Amniotic epithelial cell (primary cell): ENCODE results near the gene SULT1A1.
"Not testable (repeated sequence)": the region's sequence is repeated elsewhere in the genome, so short reads cannot be mapped to it uniquely, and the experiment has no call there.

Experiments
- DNase-seq: peaks from one replicate; pipeline ENCODE4 v3.0.0-alpha.2; 2010; ENCODE audit warnings: low read depth

Gene SULT1A1

DNA sequence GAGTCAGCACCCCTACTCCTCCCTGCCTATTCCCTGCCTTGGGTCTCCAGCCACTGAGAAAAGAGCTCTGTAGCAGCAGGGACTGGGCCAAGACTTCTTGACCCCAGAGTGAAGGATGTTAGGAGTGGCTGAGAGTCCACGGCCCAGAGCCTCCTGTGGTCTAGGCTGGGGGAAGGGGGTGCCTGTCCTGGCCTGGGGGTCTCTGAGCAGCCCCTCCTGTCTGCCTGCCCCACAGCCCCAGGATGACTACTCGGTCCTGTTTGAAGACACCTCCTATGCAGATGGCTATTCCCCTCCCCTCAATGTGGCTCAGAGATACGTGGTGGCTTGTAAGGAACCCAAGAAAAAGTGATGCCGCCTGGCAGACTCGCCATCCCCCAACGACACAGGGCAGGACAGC lies 18.5 kb downstream of the SULT1A1 start:
- no peak for DNase-seq

DNA sequence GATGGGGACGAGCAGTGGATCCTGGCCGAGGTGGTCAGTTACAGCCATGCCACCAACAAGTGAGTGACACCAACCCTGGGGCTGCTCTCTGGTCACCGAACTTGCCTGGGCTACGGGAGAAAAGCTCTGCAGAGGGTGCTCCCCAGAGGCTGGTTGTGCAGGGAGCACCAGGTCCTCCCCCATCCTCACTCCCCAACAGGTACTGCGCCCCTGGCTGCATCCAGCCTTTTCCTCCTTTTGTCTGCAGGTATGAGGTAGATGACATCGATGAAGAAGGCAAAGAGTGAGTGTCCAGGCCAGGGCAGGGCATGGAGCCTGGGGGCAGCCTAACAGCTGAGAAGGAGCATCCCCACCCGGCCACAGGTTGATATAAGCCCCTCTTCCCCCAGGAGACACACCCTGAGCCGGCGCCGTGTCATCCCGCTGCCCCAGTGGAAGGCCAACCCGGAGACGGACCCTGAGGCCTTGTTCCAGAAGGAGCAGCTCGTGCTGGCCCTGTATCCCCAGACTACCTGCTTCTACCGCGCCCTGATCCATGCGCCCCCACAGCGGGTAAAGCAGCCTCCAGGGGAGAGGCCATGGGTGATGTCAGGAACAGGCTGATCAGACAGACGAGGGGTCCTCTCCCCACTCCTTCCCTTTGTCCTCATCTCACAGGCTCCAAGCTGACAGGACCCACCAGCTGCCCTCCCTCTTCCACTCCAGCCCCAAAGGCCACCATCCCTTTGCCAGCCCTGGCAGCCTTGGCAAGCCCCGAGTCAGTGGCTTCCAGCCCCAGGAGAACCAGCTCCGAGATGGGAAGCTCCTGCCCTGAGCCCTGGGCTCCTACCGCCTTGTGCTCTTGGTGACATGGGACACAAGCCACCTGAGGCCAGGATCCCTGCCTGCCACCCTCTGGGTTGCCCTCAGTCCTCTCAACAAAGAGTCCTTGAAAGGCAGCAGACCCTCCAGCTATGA lies 19.2 kb downstream of the SULT1A1 start:
- DNase-seq, result no peak

DNA sequence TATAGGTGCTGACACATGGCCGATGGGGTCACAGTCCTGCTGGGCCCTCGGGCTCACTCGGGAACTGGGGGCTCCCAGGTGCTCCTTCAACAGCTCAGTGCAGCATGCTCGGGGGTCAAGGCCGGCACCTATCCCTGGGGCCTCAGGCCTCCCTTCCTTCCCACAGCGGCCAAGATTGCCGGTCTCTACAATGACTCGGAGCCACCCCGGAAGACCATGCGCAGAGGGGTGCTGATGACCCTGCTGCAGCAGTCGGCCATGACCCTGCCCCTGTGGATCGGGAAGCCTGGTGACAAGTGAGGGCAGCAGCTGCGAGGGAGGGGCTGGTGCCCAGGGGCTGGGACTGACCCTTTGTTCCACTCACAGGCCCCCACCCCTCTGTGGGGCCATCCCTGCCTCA lies 19.9 kb downstream of the SULT1A1 start:
- DNase-seq, result no peak

DNA sequence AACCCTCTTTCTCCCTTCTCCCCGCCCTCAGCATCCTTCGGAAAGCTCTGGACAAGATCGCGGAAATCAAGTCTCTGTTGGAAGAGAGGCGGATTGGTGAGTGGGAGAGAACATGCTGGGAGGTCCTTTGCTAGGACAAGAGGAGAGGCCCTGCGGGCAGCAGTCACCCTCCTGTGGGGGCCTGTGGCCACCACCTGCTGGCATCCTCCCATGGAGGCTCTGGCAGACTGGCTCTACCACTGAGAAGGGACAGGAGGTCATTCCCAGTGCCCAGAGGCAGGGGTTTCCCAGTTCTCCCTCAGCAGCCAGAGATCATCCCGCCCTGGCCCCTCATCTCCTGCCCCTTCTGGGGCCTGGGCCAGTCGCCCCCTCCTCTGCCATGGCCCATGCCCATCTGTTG lies 20.8 kb downstream of the SULT1A1 start:
- no peak for DNase-seq

DNA sequence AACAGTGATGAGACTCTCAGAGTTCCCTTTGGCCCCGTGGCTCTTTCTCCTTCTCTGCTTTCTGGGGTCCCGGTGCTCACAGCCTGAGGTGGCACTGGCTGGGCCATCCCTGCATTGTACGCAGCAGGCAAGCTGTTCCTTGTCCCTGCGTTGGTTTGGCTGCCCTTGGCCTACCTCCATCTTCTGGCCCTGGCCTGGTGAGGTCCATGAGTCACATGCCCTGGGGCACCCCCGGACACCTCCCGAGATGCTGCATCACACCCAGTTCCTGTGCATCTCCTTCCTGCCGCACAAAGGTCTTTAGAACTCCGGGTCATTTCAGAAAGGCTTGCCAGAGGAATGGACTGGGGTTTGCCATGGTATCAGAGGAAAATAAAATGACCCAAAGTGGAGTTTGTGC lies 22.5 kb downstream of the SULT1A1 start:
- DNase-seq, result no peak

DNA sequence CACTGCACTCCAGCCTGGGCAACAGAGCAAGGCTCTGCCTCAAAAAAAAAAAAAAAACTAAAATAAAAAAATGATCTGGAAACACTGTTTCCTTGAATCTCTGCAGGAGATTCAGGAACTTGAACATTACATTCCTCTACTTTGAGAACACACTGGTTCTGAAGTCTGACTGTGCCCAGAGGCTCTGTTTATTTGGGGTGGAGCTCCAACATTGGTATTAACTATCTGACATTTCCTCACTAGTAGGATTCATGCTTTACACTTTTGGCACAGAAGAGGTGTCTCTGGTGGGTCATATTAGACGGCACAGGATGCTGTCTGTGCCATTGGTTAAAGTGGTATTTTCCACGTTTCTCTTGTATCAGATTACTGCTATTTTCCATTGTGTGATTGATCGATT lies 23.4 kb downstream of the SULT1A1 start:
- no peak for DNase-seq

DNA sequence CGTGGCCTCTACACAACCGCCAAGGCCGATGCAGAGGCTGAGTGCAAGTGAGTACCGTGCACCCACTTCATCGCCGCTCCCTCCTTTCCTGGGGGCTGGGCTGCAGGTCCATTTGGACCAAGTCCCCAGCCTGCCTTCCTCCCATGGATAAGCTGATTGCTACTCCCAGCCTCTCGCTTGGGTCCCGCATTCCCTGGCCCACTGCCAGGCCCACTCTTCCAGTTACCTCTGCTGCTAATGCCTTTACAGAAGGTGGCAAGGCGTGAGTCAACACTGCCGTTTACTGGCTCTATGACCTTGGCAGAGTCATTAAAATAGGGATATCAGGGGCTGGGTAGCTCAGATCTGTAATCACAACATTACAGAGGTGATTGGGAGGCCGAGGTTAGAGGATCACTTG lies 24.2 kb downstream of the SULT1A1 start:
- no peak for DNase-seq

DNA sequence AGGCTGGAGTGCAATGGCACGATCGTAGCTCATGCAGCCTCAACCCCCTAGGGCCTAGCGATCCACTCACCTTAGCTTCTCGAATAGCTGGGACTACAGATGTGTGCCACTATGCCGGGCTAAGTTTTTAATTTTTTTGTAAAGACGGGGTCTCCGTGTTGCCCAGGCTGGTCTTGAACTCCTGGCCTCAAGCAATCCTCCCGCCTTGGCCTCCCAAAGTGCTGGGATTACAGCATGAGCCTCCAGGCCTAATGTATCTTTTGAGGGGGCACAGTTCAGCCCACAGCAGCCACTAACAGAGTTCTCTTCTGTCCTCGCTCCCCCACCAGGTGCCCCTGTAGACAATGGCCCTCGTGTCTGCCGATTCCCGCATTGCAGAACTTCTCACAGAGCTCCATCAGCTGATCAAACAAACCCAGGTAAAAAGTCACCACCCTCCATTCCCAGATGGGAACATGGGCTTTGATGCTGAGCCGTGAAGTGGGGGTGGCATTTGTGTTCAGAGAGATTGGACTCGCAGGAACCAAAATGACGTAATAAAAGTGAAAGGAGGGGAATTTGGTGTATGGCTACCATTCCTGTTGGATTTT lies 29.0 kb downstream of the SULT1A1 start:
- no peak for DNase-seq

DNA sequence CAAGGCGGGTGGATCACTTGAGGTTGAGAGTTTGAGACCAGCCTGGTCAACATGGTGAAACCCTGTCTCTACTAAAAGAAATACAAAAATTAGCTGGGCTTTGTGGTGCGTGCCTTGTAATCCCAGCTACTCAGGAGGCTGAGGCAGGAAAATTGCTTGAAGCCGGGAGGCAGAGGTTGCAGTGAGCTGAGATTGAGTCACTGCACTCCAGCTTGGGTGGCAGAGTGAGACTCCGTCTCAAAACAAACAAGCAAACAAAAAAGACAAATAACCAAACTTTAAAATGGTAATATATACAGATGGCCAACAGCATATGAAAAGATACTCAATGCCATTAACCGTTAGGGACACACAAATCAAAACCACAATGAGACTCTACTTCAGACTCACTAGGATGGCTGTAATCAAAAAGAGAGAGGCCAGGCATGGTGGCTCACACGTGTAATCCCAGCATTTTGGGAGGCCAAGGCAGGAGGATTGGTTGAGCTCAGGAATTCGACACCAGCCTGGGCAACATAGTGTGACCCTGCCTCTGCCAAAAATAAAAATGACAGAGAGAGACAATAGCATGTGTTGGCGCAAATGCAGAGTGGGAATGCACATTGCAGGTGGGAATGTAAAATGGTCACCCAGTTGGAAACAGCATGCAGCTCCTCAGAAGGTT lies 34.3 kb downstream of the SULT1A1 start:
- DNase-seq, result no peak

DNA sequence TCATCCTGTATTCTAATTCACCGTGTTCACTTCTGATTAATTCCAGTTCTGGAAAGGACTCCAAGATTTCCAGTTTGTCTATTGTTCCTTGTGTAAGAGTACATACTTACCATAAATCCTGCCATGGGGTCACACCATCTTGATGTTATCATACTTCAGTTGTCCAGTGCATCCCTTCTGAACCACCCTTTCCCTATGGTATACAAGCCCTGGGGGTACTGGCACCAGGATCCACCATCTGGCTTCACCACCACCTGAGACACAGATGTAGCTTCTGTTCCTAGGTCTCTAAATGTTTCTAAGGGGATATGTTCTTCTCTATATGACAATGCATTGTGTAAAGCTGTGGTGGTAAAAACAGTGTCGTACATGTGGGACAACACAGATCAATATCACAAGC lies 34.9 kb downstream of the SULT1A1 start:
- DNase-seq, result no peak

DNA sequence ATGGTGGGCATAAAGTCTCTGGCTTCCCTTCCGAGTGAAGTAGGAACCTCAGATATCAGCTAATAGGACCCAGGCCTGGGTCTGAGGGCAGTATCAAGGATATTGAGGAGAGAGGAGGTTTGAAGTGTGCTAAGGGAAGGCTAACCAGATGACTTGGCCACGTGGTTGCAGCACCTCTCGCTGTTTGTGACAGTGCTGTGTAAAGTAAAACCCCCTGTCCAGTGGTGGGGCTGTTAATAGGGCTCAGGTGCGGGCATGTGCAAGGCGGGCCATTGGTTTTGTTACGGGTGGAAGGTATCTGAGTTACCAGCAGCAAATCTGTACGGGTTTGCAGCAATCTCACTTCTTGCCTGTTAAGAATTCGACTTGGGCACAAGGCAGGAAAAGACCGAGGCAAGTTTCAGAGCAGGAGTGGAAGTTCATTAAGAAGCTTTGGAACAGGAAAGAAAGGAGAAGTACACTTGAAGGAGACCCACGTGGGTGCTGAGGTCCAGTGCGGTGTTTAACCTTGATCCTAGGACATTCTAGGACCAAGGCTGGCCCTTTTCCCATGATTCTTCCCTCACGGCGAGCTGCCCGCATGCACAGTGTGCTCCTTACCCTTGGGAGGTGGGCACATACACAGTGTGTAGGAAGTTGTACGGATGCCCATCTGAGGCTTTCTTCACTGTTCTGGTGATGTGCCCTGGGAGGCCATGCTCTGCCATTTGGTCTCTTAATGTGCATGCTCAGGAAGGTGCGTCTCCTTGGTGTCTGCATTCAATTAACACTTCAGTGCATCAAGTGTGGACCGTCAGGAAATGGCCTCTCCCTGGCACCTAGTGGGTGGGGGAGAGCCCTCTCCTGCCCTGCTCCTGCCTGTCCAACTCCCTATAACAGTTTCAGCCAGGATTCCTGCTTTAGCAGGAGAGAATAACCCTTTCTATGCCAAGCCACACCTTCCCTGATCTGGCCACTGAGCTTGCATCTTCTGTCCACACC lies 35.8 kb downstream of the SULT1A1 start:
- no peak for DNase-seq

DNA sequence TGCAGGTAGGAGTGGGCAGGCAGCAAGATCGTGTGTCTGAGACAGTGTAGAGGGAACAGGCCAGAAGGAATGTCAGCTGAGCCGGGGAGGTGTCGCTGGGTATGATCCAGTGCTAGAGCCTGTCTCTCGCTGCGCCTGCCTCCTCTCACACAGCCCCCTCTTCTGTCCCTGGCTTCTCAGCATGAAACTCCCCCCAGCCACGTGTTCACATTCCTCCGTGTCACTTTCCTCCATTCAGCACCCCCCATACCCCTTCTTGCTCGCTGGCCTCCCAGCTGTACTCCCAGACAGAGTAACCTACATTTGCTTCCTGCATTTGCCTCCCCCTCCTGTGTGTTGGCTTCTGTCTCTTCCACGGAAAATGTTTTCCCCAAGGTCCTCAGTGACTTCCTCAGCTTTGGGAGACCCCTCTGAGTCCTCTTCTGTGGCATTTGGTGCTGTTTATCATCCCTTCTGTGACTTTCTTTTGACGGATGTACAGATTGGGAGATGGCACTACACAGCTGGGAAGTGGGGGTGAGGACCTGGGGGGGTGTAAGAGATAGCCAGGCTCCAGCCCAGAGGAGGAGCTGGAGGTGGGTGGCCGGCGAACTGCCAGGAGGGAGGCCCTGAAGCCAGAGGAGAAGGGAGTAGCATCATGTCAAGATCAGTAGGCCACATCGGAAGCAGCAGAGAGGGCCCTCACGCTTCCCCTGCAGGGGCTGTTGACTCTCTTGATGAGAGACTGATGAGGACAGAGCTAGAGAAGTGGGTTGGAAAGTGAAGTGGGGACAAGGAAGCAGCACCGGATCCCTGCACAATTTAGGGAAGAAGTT lies 36.9 kb downstream of the SULT1A1 start:
- peak; percentile 24 for DNase-seq

DNA sequence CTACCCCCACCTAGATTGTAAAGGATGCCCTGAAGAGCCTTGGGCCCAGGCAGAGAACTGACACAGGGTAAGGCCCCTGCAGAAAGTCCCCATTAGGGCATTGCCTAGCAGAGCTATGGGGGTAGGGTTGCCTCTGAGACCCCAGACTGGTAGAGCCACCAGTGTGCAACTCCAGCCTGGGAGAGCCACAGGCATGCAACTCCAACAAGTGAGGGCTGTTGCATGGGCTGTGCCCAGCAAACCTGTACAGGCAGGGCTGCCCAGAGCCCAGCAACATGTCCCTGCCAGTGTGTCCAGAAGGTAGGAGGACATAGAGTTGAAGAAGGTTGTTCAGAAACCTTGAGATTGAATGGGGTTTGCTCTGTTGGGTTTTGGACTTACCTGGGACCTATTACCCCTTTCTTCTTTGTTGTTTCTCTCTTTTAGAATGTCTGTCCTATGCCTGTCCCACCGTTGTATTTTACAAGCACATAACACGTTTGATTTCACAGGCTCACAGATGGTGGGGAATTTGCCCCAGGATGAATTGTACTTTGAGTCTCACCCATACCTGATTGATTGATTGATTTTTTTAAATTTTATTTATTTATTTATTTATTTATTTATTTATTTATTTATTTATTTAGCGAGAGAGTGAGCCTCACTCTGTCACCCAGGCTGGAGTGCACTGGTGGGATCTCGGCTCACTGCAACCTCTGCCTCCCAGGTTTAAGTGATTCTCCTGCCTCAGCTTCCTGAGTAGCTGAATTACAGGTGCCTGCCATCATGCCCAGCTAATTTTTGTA lies 39.7 kb downstream of the SULT1A1 start:
- no peak for DNase-seq

DNA sequence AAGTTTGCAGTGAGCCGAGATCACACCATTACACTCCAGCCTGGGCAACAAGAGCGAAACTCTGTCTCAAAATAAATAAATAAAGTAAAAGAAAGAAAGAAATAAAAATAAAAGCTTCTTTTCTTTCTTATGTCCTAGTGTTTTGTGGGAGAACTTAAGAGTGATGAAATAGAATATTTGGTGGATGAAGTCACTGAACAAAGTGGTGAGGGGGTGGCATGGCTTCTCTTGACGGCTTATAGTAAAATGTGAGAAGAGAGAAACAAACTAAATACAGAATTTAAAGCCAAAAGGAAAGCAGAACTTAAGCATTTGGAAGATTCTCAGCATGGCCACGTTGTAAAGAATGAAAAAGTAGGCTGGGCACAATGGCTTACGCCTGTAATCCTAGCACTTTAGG lies 40.8 kb downstream of the SULT1A1 start:
- peak; percentile 82 for DNase-seq

DNA sequence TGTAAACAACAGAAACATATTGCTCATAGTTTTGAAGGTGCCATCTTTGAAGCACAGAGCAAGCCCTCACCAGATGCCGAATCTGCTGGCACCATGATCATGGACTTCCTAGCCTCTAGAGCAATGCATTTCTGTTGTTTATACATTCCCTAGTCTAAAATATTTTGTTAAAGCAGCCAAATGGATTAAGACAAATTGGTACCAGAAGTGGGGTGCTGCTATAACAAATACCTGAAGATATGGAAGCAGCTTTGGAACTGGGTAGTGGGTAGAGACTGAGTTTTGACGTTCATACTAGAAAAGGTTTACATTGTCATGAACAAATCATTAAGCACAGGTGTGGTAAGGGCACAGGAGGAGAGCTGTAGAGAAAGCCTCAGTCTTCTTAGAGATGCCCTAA lies 42.6 kb downstream of the SULT1A1 start:
- no peak for DNase-seq

DNA sequence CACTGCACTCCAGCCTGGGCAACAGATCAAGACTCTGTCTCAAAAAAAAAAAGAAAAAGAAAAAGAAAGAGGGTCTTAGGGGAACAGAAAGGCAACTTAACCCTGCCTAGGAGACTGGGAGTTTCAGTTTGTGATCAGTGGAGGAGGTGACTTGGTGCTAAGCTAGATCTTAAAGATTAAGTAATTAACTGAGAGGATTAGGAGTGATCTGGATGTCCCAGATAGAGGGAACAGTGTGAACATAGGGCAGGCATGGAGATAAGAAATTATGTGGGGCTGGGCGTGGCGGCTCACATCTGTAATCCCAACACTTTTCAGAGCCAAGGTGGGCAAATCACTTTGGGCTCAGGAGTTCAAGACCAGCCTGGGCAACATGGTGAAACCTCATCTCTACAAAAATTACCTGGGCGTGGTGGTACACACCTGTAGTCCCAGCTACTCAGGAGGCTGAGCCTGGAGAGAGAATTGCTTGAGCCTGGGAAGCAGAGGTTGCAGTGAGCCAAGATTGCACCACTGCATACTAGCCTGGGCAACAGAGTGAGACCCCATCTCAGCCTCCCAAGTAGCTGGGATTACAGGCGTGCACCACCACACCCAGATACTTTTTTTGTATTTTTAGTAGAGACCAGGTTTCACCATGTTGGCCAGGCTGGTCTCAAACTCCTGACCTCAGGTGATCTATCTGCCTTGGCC lies 43.5 kb downstream of the SULT1A1 start:
- DNase-seq, result not testable (repeated sequence)

DNA sequence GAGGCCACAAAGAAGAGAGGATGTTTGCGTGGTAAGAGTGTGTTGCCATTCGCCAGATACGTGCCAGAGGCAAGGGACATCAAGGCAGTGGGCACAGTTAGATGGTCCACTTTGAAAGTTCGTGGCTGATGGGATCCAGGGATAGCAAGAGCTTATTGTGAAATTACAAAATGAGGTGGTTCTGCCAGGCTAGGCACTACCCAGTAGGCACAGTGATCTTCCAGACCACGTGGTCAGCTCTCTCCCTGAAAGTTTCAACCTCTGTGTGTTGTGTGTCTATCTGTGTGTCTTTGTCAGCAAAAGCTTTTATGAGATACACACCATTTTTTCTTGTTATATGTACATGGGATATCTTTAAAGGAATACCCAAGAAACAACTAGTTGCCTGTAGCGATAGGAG lies 46.6 kb downstream of the SULT1A1 start:
- no peak for DNase-seq

DNA sequence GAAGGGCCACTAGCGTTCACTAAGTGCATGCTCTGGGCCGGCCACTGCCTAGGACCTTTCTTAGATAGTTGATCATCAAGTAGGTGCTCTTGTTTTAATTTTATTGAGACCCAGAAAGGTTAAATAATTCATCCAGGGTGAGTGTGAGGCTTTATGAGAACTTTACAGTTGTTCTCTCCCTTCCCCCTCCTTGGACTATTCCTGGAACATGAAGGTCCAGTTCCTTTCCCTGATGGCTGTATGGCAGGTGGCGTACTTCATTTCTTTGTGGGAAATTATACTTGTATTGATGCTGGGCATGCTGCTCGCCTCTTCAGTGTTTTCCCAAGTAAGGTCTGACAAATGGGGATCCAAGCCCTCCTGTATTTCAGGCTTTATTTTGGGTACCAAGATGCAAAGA lies 47.6 kb downstream of the SULT1A1 start:
- DNase-seq, result no peak

DNA sequence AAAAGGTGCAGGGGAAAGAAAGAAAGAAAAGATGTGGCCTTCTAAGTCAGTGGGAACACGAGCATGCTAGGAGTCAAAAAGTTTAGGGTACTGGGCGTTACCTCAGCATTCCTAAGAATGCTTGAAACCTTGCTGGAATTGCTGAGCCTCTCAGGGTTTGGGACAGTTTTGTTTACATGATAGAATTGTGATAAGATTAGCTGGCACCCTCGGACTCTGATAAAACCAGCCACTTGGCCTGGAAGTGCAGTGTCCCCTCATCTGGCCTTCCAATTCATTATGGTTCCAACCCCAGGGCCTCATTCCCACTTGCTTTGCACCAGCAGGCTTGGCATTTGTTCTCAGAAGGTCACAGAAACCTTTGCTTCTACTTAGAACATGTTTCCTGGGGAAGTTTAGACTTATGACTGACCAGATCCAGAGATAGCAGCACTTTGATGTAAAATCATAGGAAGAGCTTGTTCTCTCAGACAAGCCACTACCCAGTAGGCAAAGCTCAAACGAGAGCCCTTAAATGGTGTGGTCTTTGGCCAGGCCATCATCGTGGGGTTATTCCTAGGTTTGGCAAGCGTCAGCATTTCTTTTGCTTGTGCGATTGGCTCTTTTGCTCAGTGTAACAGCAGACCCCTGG lies 48.2 kb downstream of the SULT1A1 start:
- DNase-seq, result peak; percentile 11
